Stimulated activated CD4-positive, alpha-beta T cell treated with anti-CD3 and anti-CD28 coated beads, Interleukin-4, amount 100 ng/mL, for 24 hours (primary cell): ENCODE measurements around the gene GAPDH.
"Not testable (repeated sequence)": the region's sequence is repeated elsewhere in the genome, so short reads cannot be mapped to it uniquely, and the experiment has no call there.

ENCODE experiments used
- DNase-seq: peaks from one replicate; pipeline ENCODE4 v3.0.0-alpha.2; 2020

The GAPDH gene

GRCh38 chr12:6547987-6548386 lies 13.7 kb downstream of the GAPDH start:
- DNase-seq = no peak

DNA sequence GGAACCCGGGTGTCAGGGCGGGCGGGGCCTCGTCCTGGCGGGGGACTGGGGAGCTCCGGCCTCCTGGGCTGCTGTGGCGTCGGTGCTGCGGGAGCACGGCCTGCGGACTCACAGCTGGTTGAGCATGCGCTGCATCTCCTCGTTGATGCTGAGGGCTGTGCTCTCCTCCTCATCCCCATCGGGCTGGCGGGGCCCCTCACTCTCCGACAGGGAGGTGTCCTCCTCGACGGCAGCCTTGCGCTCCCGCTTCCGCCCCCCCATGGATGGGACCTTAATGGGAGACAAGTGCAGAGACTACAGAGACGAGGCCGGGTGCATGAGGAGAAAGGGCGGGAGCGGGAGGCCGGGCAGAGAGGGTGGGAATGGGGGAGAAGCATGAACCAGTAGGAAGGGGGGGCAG lies 14.2 kb downstream of the GAPDH start:
- DNase-seq = no peak

GRCh38 chr12:6548966-6549683 lies 14.8 kb downstream of the GAPDH start:
- DNase-seq = no peak

- no peak for DNase-seq
Measured at GRCh38 chr12:6549684-6550151, 15.4 kb downstream of the GAPDH start.

- no peak for DNase-seq
Measured at GRCh38 chr12:6550294-6551062, 16.2 kb downstream of the GAPDH start.

DNA sequence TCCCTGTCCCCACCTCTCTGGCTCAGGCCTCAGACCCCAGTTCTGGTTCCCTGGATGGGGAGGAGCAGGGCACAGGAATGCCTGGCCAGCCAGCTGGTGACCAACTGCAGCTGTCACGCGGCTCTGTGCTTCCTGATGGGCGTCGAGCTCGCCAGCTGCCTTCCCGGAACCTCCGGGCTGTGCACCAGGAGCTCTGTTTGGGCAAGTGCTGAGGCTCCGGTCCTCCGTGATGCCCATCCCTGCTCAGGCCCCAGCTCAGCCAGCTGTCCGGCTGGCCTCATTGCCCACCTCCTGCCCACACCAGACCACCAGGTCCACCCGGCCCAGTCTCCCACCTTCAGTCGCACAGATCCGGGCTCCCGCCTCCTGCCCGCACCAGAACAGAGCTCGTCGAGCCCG lies 16.7 kb downstream of the GAPDH start:
- no peak for DNase-seq

DNA sequence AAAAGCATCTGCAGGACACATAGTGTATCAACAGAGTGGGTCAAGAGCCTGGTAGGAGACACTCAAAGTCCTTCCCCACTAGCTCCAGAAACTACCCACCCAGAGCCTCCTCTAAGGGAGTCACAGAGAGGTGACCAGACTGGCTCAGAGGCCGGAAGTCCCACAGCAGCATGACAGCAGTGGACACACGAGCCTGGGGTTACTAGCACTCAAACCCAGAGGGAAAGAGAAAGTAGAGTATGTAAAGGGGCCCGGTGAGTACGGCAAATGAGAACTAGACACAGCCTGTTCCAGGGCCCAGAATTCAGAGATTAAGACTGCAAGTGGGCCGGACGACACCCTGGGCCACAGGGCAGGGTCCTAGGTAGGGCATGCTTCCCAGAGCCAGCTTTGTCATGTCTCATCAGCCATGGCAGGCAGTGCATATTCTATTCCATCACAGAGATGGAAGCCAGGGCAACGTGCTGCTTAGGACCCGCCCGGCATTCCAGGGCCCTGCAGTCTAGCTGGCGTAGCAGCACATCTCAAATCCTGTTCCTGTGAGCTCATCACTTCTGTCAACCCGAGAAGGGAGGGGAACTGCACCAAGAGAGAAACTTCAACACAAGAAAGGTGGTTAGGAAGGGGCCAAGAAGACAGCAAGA lies 17.3 kb downstream of the GAPDH start:
- no peak for DNase-seq

- no peak for DNase-seq
Measured at GRCh38 chr12:6552140-6552551, 17.8 kb downstream of the GAPDH start.

- DNase-seq = no peak
Measured at GRCh38 chr12:6553051-6553868, 18.9 kb downstream of the GAPDH start.

DNA sequence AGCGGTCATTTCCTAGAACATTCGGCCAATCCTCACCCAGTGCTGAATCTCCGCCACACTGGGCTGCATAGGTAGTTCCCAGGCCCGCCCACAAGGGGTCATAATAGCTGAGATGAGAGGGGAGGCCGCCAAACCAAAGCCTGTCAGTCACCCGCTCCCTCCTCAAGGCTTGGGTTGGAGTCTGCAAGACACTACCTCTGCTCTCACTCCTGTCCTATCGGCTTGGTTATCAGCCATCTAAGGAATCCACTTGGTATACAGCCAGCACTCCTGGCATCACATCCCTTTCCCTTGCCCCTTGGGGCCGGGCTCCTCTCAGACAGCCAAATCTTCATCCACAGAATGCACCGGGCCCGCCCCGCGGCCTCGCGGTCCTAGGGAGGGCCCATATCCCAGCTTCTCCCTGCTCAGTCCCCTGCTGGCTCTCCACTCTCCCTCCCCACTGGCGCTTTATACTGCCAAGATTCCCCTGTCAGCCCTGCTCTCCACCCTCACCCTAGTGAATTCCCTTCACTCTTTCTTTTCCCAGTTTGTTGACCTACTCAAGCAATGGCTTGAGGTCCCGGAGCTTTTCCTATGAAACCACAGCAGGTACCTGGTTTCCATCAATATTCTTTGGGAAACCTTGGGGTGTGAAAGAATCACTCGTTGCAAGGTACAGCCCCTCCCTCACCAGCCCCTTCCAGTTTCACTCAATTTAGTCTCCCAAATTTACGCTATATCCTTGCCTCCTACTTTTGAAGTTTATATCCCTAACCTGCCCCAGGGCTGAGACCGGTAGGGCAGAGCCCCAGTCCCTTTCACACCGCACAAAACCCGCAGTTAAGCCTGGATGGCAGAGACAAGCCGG lies 20.1 kb downstream of the GAPDH start:
- peak; percentile 80 for DNase-seq

DNA sequence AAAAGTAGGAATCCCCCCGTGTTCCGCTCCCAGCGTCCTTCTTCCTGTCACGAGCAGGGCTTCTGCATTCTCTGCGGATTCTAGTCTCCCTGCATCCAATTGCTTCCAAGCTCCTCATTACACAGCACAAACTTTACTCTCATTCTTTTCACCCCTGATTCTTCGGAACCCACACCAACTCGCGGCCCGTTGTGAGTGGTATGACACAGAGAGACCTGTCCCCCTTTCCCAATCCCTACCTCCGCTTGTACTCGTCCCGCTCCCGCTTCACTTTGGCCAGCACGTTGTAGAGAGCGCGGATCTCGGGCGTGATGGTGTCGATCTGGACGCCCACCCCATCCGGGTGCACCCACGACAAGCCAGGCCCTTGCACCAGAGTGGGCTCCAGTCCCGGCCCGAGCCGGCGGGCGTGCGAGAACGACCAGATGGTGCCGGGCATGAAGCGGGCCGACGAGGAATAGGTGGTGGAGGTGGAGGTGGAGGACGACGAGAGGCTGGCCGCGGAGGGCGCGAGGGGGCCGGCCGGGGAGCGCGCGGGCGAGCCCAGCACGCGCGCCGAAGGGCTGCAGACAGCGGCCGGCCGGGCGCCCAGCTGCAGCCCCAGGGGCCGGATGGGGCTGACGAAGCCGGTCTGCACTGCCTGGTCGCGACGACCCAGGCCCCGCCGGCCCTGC lies 20.8 kb downstream of the GAPDH start:
- peak; percentile 25 for DNase-seq

DNA sequence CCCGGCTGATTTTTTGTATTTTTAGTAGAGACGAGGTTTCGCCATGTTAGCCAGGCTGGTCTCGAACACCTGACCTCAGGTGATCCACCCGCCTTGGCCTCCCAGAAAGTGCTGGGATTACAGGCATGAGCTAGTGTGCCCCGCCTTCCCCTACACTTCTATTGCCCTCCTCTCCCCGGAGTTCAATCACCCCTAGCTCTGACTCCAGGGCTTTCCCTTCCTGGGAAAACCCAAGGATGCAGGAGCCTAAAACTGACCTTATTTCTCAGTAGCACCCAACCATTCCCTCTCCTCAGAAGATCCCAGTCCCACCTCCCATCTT lies 22.1 kb downstream of the GAPDH start:
- DNase-seq = not testable (repeated sequence)

- DNase-seq = no peak
Measured at GRCh38 chr12:6556857-6557256, 22.5 kb downstream of the GAPDH start.

DNA sequence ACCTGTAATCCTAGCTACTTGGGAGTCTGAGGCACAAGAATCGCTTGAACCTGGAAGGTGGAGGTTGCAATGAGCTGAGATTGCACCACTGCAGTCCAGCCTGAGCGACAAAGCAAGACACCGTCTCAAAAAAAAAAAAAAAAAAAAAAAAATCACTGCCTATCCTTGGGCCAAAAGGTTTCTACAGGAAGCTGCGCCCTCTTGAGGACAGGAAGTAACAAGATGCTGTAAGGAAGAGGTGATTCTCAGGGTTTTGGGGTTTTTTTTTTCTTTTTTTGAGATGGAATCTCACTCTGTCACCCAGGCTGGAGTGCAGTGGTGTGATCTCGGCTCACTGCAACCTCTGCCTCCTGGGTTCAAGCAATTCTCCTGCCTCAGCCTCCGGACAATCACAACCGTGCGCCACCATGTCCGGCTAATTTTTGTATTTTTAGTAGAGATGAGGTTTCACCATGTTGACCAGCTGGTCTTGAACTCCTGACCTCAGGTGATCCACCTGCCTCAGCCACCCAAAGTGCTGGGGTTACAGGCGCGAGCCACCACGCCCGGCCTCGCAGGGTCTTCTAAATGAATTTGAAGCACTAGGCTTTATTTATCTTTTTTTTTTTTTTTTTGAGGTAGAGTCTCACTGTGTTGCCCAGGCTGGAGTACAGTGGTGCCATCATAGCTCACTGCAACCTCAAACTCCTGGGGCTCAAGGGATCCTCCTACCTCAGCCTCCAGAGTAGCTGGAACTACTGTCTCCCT lies 23.9 kb downstream of the GAPDH start:
- peak; percentile 61 for DNase-seq

DNA sequence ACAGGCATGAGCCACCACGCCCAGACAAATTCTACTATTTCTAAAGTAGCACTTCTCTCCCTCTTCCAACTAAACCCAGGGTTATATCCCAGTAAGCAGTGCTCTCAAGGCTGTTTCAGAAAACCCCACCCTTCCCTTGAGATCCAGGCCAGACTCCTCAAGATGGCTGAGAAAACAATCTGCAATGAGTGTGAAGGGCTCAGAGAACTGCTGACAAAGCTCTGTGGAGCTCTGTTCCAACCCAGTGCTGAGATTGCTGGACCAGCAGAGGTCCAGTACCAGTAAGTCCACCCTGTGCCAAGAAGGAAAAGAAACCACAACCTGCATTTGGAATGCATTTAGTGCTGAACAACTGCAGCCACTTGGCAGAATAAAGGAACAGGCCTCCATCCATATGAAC lies 25.2 kb downstream of the GAPDH start:
- DNase-seq = no peak

GRCh38 chr12:6560501-6561205 lies 26.3 kb downstream of the GAPDH start:
- DNase-seq = no peak

- no peak for DNase-seq
Measured at GRCh38 chr12:6562881-6563280, 28.6 kb downstream of the GAPDH start.

DNA sequence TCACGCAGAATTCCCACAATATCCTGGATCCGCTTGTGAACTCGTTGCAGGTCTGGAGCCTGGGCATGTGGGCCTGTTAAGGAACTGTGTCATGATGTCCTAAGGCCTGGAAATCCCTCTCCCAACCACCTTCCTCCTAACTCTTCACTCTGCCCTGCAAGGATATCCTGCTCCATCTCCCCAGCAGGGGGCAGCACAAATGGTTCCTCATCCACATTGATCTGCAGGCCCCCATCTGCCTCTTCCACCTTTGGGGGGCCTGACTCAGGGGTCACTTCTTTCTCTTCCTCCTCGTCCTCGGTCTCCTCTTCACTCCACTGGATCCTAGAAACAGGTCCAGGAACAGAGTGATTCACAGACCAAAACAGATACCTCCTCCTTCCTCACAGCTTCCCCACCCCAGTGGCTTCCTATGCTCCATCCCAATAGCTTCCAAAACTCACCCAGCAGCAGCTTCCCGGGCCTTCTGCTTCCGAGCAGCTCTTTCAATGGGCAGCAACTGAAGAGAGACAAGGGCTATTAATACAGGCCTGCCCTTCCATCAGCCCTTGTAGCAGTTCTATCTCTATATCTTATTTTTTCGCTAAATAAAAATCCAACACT lies 29.2 kb downstream of the GAPDH start:
- peak; percentile 76 for DNase-seq

GRCh38 chr12:6567112-6567670 lies 32.9 kb downstream of the GAPDH start:
- no peak for DNase-seq
